HG02884 (cell line): Measurements from ENCODE around the gene NBPF6.
A peak's percentile ranks its signal among the peaks of the same experiment; 100 is the strongest.
"Not testable (repeated sequence)": the region's sequence is repeated elsewhere in the genome, so short reads cannot be mapped to it uniquely, and the experiment has no call there.

Experiments
- ATAC-seq: cut with Tn5 transposase; IDR thresholded peaks from one replicate; pipeline ENCODE4 v1.9.1; 2021; ENCODE audit warnings: mild to moderate bottlenecking, moderate library complexity; ENCODE audit not compliant: unreplicated experiment

NBPF6 gene

DNA sequence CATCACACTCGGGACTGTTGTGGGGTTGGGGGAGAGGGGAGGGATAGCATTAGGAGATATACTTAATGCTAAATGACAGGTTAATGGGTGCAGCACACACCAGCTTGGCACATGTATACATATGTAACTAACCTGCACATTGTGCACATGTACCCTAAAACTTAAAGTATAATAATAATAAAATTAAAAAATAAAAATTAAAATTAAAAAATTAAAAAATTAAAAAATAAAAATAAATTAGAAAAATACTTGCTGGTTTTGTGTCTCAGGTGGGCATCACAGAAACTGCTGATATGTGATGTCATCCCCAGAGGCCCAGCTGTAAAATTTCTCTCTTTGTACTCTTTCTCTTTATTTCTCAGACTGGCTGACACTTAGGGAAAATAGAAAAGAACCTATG lies 44.9 kb downstream of the NBPF6 start:
- not testable (repeated sequence) for ATAC-seq

DNA sequence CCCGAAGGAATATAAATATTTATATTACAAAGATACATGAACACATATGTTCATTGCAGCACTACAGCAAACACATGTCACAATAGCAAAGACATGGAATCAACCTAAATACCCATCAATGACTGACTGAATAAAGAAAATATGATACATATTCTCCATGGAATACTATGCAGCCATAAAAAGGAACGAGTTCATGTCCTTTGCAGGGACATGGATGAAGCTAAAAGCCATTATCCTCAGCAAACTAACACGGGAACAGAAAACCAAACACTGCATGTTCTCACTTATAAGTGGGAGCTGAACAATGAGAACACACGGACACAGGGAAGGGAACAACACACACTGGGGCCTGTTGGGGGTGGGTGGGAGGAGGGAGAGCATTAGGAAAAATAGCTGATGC lies 46.7 kb downstream of the NBPF6 start:
- not testable (repeated sequence) for ATAC-seq

- no peak for ATAC-seq
Observed at GRCh38 chr1:108502138-108502537, 52.0 kb downstream of the NBPF6 start.

- no peak for ATAC-seq
Observed at GRCh38 chr1:108502624-108503023, 52.5 kb downstream of the NBPF6 start.

GRCh38 chr1:108503062-108503733 lies 53.1 kb downstream of the NBPF6 start:
- no peak for ATAC-seq

DNA sequence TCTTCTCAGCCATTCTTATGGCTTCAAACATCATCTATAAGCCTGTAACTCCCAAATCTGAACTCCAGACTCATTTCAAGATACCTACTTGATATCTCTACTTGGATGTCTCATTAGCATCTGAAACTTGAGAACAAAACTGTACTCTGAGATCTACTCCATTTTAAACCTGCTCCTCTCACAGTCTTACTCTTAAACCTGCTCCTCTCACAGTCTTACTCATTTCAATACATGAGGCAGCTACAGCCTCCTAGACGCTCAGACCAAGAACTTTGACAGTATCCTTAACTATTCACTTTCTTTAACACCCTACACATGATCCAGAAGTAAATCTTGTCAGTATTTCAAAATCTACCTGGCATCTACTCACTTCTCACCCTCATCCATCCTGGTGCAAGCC lies 54.3 kb downstream of the NBPF6 start:
- ATAC-seq = peak; percentile 91

DNA sequence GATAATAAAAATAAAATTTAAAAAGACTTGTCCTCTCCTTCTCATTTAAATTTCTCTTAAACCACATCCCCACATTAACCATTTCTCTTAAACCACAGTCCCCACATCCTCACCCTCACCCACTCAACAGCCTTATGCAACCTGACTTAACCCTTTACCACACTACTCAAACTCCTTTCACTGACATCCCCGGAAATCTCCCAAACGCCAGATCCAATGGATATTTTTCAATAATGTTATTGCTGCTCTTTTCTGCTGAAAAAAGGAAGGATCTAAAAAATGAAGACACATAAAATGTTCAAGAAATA lies 55.6 kb downstream of the NBPF6 start:
- no peak for ATAC-seq

DNA sequence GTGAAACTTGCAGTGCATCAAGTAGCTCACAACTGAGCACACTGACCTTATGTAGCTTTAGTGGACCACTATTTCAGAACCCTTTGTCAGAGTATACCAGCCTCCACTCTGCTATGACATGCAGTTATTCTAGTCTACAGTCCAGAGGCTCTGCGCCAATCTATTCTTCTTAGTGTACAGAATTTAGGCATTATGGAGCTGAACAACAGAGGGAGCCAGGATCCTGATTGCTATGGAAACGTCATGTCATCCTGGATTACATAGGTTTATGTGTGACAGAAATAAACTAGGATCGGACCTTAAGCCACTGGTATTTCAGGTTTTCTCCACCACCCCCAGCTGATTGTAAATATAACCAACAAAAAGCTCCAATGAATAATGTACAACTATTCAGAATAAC lies 61.6 kb downstream of the NBPF6 start:
- no peak for ATAC-seq

GRCh38 chr1:108512239-108513043 lies 62.3 kb downstream of the NBPF6 start:
- no peak for ATAC-seq

GRCh38 chr1:108513044-108513415 lies 62.9 kb downstream of the NBPF6 start:
- ATAC-seq = no peak

GRCh38 chr1:108513914-108514313 lies 63.8 kb downstream of the NBPF6 start:
- not testable (repeated sequence) for ATAC-seq

DNA sequence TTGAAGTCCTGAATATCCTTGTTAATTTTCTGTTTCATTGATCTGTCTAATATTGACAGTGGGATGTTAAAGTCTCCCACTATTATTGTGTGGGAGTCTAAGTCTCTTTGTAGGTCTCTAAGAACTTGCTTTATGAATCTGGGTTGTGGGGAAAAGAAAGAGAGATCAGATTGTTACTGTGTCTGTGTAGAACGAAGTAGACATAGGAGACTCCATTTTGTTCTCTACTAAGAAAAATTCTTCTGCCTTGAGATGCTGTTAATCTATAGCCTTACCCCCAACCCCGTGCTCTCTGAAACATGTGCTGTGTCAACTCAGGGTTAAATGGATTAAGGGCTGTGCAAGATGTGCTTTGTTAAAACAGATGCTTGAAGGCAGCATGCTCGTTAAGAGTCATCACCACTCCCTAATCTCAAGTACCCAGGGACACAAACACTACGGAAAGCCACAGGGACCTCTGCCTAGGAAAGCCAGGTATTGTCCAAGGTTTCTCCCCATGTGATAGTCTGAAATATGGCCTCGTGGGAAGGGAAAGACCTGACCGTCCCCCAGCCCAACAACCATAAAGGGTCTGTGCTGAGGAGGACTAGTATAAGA lies 67.3 kb downstream of the NBPF6 start:
- not testable (repeated sequence) for ATAC-seq
